ENCODE data around the gene CNTN1.

DNA sequence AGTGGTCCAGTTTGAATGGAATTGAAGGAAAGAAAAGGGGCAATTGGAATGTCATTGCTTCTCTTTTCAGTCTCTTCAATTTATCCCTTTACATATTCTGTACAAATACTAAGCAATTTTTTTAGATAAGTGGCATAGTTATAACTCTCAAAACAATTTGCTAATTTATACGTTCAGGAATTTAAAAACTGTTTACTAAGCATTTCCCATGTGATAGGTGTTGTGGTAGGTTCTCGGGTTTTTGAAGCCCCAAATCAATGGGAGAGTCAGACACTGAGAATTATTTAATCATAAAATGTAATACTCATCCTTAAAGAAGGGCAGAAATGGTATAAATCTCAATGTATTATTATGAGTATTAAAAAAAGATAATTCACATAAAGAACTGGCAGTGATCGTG lies 197.1 kb downstream of the CNTN1 start:
- TF ChIP-seq, protein P1, sequence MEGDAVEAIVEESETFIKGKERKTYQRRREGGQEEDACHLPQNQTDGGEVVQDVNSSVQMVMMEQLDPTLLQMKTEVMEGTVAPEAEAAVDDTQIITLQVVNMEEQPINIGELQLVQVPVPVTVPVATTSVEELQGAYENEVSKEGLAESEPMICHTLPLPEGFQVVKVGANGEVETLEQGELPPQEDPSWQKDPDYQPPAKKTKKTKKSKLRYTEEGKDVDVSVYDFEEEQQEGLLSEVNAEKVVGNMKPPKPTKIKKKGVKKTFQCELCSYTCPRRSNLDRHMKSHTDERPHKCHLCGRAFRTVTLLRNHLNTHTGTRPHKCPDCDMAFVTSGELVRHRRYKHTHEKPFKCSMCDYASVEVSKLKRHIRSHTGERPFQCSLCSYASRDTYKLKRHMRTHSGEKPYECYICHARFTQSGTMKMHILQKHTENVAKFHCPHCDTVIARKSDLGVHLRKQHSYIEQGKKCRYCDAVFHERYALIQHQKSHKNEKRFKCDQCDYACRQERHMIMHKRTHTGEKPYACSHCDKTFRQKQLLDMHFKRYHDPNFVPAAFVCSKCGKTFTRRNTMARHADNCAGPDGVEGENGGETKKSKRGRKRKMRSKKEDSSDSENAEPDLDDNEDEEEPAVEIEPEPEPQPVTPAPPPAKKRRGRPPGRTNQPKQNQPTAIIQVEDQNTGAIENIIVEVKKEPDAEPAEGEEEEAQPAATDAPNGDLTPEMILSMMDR (tag by site-specific recombination; IDR thresholded peaks at IDR 0.05), result no peak
- TF ChIP-seq ZEB2 (tag by site-specific recombination; IDR thresholded peaks at IDR 0.05) (no peak), ZNF184 (tag by site-specific recombination; IDR thresholded peaks at IDR 0.05) (no peak), ZNF623 (tag by site-specific recombination; IDR thresholded peaks at IDR 0.05) (no peak), SETDB1 (IDR thresholded peaks at IDR 0.05; ENCODE audit: insufficient read length, low read length) (no peak), ZNF777 (tag by site-specific recombination; IDR thresholded peaks at IDR 0.05; ENCODE audit: borderline replicate concordance) (no peak), GFI1B (tag by site-specific recombination; IDR thresholded peaks at IDR 0.05) (no peak), YY2 (tag by site-specific recombination; IDR thresholded peaks at IDR 0.05) (no peak)
- TF ChIP-seq, protein P2, sequence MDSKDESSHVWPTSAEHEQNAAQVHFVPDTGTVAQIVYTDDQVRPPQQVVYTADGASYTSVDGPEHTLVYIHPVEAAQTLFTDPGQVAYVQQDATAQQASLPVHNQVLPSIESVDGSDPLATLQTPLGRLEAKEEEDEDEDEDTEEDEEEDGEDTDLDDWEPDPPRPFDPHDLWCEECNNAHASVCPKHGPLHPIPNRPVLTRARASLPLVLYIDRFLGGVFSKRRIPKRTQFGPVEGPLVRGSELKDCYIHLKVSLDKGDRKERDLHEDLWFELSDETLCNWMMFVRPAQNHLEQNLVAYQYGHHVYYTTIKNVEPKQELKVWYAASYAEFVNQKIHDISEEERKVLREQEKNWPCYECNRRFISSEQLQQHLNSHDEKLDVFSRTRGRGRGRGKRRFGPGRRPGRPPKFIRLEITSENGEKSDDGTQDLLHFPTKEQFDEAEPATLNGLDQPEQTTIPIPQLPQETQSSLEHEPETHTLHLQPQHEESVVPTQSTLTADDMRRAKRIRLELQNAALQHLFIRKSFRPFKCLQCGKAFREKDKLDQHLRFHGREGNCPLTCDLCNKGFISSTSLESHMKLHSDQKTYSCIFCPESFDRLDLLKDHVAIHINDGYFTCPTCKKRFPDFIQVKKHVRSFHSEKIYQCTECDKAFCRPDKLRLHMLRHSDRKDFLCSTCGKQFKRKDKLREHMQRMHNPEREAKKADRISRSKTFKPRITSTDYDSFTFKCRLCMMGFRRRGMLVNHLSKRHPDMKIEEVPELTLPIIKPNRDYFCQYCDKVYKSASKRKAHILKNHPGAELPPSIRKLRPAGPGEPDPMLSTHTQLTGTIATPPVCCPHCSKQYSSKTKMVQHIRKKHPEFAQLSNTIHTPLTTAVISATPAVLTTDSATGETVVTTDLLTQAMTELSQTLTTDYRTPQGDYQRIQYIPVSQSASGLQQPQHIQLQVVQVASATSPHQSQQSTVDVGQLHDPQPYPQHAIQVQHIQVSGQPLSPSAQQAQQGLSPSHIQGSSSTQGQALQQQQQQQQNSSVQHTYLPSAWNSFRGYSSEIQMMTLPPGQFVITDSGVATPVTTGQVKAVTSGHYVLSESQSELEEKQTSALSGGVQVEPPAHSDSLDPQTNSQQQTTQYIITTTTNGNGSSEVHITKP (tag by site-specific recombination; IDR thresholded peaks at IDR 0.05), result no peak
- TF ChIP-seq, protein P3, sequence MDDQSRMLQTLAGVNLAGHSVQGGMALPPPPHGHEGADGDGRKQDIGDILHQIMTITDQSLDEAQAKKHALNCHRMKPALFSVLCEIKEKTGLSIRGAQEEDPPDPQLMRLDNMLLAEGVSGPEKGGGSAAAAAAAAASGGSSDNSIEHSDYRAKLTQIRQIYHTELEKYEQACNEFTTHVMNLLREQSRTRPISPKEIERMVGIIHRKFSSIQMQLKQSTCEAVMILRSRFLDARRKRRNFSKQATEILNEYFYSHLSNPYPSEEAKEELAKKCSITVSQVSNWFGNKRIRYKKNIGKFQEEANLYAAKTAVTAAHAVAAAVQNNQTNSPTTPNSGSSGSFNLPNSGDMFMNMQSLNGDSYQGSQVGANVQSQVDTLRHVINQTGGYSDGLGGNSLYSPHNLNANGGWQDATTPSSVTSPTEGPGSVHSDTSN (CRISPR knock-in tag; IDR thresholded peaks at IDR 0.05), result no peak
- TF ChIP-seq, protein P4, sequence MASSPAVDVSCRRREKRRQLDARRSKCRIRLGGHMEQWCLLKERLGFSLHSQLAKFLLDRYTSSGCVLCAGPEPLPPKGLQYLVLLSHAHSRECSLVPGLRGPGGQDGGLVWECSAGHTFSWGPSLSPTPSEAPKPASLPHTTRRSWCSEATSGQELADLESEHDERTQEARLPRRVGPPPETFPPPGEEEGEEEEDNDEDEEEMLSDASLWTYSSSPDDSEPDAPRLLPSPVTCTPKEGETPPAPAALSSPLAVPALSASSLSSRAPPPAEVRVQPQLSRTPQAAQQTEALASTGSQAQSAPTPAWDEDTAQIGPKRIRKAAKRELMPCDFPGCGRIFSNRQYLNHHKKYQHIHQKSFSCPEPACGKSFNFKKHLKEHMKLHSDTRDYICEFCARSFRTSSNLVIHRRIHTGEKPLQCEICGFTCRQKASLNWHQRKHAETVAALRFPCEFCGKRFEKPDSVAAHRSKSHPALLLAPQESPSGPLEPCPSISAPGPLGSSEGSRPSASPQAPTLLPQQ (tag by site-specific recombination; IDR thresholded peaks at IDR 0.05), result no peak

All from HEK293 (cell line).